GM12875 (cell line): ENCODE measurements around the gene ST6GALNAC3.

ENCODE experiments used
- H3K4me3 ChIP-seq: one replicate; pipeline ENCODE4 v1.5.1; 2011; ENCODE audit warnings: low read depth, low read length, control low read depth
- CTCF ChIP-seq: IDR thresholded peaks from 2 replicates; pipeline ENCODE4 v1.5.1; 2011; ENCODE audit warnings: low read depth, mild to moderate bottlenecking, control low read depth, inconsistent platforms, low read length, moderate library complexity, borderline replicate concordance; ENCODE audit not compliant: insufficient read depth

Gene ST6GALNAC3

GRCh38 chr1:76583875-76584477 is 509.4 kb downstream of the ST6GALNAC3 start:
- TF ChIP-seq CTCF: no peak
- no peak overlapping the region for H3K4me3 ChIP-seq

GRCh38 chr1:76585980-76586674 is 511.6 kb downstream of the ST6GALNAC3 start:
- no peak overlapping the region for H3K4me3 ChIP-seq
- no peak for TF ChIP-seq CTCF

- H3K4me3 ChIP-seq: no peak overlapping the region
- TF ChIP-seq CTCF: no peak
Observed at GRCh38 chr1:76587212-76587611, 512.7 kb downstream of the ST6GALNAC3 start.

GRCh38 chr1:76591461-76591860 is 516.9 kb downstream of the ST6GALNAC3 start:
- no peak overlapping the region for H3K4me3 ChIP-seq
- TF ChIP-seq CTCF: no peak

GRCh38 chr1:76591963-76592362 is 517.4 kb downstream of the ST6GALNAC3 start:
- TF ChIP-seq CTCF: no peak
- H3K4me3 ChIP-seq: no peak overlapping the region

GRCh38 chr1:76593141-76593540 is 518.6 kb downstream of the ST6GALNAC3 start:
- no peak for TF ChIP-seq CTCF
- no peak overlapping the region for H3K4me3 ChIP-seq

GRCh38 chr1:76593618-76594017 is 519.1 kb downstream of the ST6GALNAC3 start:
- no peak overlapping the region for H3K4me3 ChIP-seq
- no peak for TF ChIP-seq CTCF
